Memory B cell (primary cell): ENCODE measurements around the gene USP10.

ENCODE experiments used
- ATAC-seq: fragments of 150-1000 bp; cut with Tn5 transposase; 2 replicates; pipeline ENCODE4 v1.10.0; 2021; ENCODE audit warnings: low read depth, mild to moderate bottlenecking, moderate library complexity
- DNase-seq, 2 donors: peaks; one replicate each; pipeline ENCODE4 v3.0.0; 2022; ENCODE audit warnings: low spot score in 2 of 2
- H3K27ac Mint-ChIP-seq: one replicate; pipeline ENCODE4 v1.8.0; 2022; ENCODE audit warnings: mild to moderate bottlenecking, moderate library complexity, mixed read lengths
- H3K27me3 Mint-ChIP-seq: one replicate; pipeline ENCODE4 v1.8.0; 2022; ENCODE audit warnings: mixed read lengths
- H3K36me3 Mint-ChIP-seq: one replicate; pipeline ENCODE4 v1.8.0; 2022; ENCODE audit warnings: mild to moderate bottlenecking, mixed read lengths
- H3K4me1 Mint-ChIP-seq: one replicate; pipeline ENCODE4 v1.8.0; 2022; ENCODE audit warnings: mixed read lengths
- H3K4me3 Mint-ChIP-seq: one replicate; pipeline ENCODE4 v1.8.0; 2022; ENCODE audit warnings: mild to moderate bottlenecking, moderate library complexity, mixed read lengths
- H3K9me3 Mint-ChIP-seq: one replicate; pipeline ENCODE4 v1.8.0; 2022; ENCODE audit warnings: mixed read lengths

USP10 gene

DNA sequence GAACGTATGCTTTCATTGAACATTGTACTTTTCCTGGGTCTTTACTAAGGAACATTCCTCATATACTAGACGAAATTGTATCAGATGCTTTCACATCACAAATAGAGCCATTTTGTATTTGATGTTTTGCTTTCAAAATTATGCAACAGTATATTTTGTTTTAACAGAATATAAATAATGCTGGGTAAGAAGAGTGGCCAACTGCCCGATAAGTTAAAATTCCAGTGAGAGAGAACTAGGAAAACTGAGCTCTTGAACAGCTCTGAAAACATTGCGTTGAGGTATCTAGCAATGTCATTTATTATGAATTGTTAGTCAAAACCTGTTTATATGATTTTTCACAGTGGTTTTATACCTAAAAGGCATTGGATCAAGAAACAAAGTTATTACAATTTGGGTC lies 50.8 kb downstream of the USP10 start:
- Mint-ChIP-seq H3K4me1 (peaks cover 38% of the 10 kb centered on the region), H3K27ac (peak overlapping the region; percentile 91), H3K4me3 (no peak overlapping the region), H3K27me3 (no peaks in the 10 kb centered on the region), H3K36me3 (peaks cover 3% of the 10 kb centered on the region), H3K9me3 (no peaks in the 10 kb centered on the region)
- no peak for ATAC-seq
- no peak for DNase-seq

GRCh38 chr16:84751241-84751640 lies 51.4 kb downstream of the USP10 start:
- H3K9me3 Mint-ChIP-seq: no peaks in the 10 kb centered on the region
- peak in 1 of 2 donors; percentile 39 for DNase-seq
- H3K4me3 Mint-ChIP-seq: peak overlapping the region; percentile 47
- peak overlapping the region; percentile 91 for H3K27ac Mint-ChIP-seq
- H3K27me3 Mint-ChIP-seq: no peaks in the 10 kb centered on the region
- peaks cover 5% of the 10 kb centered on the region for H3K36me3 Mint-ChIP-seq
- peaks cover 43% of the 10 kb centered on the region for H3K4me1 Mint-ChIP-seq
- ATAC-seq: peak; percentile 86

DNA sequence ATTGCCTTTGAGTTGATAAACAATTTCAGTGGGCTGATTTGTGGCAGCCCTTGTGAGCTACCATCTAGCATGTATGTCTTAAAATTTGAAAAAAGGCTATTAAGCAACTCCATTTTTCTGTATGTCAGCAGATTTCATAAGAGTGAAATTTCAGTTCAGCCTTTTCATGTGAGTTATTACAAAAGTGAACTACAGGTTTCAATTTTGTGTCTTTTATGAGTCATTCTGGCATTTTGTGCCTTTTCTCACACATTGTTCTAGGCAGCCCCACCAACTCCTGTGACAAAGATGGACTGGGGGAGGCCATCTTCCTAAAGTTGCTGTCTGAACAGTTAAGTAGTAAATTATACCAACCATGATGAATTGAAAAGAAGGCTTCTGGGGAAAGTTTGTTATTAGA lies 52.1 kb downstream of the USP10 start:
- H3K27ac Mint-ChIP-seq: peak overlapping the region; percentile 91
- peaks cover 5% of the 10 kb centered on the region for H3K36me3 Mint-ChIP-seq
- DNase-seq (no peak), ATAC-seq (no peak)
- peaks cover 44% of the 10 kb centered on the region for H3K4me1 Mint-ChIP-seq
- H3K9me3 Mint-ChIP-seq: no peaks in the 10 kb centered on the region
- no peaks in the 10 kb centered on the region for H3K27me3 Mint-ChIP-seq
- H3K4me3 Mint-ChIP-seq: no peak overlapping the region

DNA sequence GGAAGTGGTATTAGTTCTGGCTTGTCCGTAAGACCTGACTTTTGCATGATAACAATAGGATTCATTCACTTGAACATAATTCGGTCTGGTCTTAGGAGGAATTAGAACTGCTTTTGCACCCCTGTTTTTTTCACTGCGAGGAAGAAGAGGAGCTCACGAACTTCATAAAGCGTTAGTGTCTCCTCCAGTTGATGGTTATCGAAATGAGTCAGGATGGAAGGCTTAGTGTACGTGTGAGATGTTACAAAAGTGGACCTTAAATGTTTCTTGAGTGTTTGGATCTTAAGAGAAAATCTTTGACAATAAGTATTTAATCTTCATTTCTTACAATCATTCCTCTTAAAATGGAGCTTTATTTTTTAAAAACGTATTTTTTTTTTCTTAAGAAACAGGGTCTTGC lies 52.8 kb downstream of the USP10 start:
- Mint-ChIP-seq H3K4me3 (no peak overlapping the region), H3K9me3 (no peaks in the 10 kb centered on the region), H3K36me3 (peaks cover 5% of the 10 kb centered on the region), H3K27ac (peak overlapping the region; percentile 91), H3K4me1 (peaks cover 47% of the 10 kb centered on the region), H3K27me3 (no peaks in the 10 kb centered on the region)
- ATAC-seq (no peak), DNase-seq (no peak)

DNA sequence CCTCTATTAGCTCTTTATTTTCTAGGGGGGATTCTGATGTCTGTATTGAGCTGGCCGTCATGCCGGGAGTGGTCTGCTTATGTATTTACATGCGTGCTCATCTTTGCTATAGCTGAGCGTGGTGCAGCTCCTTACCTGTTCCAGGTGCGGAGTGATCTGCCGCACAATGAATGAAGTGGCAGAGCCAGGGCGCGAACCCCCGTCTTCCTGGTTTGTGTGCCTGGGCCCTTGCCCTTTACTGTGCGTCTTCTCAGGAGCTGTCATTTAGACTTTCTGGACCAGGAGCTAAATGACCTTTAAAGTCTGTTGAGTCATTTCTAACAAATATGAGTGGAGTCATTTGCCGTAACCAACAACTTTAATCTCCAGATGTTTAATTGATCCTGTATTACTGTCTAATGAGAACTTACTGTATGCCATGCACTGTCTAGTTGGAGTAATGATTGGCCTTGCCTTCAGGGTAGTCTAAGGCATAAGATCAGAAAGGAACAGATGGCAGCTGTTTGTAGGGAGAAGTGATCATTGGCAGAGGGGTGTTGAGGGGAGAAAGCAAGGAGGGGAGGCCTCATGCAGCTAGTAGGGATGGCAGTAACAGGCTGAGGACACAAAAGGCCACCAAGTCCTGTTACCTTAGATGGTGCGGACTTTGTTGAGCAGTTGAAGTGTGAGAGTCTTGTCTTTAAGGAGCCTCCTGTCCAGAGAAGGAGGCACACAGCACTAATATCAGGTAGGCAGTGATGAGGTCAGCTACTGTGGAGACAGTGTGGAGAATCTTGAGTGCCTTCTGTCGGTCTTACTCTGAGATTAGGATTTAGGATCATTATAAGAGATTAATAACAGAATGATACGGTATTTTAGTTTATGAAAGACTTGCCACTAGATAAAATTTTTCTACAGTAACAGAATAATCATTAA lies 53.9 kb downstream of the USP10 start:
- Mint-ChIP-seq H3K27ac (peak overlapping the region; percentile 23), H3K27me3 (no peaks in the 10 kb centered on the region), H3K4me3 (no peak overlapping the region), H3K36me3 (peaks cover 7% of the 10 kb centered on the region), H3K9me3 (no peaks in the 10 kb centered on the region), H3K4me1 (peaks cover 49% of the 10 kb centered on the region)
- no peak for ATAC-seq
- no peak for DNase-seq

DNA sequence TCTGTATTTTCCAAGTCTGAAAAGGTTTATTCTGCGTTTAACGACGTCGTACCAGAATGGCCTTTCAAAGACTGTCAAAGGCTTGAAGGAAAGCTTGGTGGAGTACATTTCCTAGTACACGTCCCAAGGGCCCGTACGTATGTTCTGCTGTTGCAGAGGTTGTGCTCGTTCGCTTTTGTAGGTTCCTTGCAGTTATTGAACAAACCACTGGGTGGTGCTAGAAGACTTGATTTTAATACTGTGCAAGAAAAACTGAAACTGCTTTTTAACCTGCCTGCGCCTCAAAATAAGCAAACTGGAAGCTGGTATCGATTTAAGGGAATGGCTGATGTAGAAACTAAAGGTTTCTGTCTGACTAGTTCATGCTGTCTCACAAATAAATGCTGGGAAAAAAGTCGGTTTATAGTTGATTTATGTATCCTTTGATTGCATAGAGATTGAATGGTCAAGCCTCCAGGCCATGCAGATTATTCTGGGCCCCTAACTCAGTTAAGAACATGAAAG lies 54.6 kb downstream of the USP10 start:
- Mint-ChIP-seq H3K4me3 (no peak overlapping the region), H3K36me3 (peaks cover 7% of the 10 kb centered on the region), H3K9me3 (no peaks in the 10 kb centered on the region), H3K27ac (peak overlapping the region; percentile 23), H3K27me3 (no peaks in the 10 kb centered on the region), H3K4me1 (peaks cover 53% of the 10 kb centered on the region)
- peak; percentile 72 to 82 for DNase-seq
- peak; percentile 72 for ATAC-seq

DNA sequence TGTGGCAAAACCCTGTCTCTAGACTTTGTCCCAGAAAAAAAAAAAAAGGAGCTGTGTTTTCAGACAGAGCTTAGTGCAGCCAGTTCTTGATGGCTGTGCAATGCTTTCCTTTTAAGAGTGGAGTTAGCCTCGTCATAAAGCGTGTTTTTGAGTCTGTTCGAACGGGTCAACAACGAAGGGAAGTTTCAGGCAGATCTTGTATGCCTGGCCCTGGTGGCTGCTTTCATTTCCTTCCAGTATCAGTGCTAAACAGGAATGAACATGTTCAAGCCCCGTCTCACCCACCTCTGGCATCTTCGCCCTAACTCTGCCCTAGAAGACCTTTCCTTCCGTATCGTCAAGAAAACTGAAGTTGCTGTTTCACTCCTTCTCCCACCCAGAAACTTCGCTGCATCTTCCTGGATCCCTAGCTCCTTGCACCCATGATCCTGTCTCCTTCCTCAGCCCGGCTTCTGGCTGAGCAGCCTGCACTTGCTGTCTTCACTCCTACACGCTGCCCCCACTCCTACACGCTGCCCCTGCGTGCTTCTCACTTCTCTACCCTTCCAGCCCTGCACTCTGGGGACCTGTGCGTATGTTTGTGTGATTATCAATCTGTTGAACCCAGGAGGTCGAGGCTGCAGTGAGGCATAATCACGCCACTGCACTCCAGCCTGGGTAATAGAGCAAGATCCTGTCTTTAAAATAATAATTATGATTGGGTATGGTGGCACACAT lies 55.3 kb downstream of the USP10 start:
- Mint-ChIP-seq H3K4me1 (peaks cover 50% of the 10 kb centered on the region), H3K4me3 (peak overlapping the region; percentile 44), H3K27ac (peak overlapping the region; percentile 75), H3K36me3 (peaks cover 7% of the 10 kb centered on the region), H3K9me3 (no peaks in the 10 kb centered on the region), H3K27me3 (no peaks in the 10 kb centered on the region)
- no peak for ATAC-seq
- DNase-seq: no peak

DNA sequence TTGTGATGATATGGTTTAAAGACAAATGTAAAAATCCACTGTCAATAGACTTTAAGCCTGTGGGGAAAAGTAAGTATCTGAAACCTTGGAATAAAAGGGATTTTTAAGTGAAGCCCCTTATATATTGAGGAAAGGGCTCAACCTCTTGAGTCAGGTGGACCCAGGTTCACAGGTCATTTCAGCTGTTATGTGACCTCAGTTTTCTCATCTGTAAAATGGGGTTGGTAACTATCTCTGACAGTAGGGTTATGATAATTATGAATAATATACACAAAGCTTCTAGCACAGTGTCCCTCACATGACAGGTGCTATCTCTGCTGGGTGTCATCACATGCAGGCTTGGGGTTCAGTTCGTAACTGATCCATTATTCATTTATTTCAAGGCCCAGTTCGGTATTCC lies 57.0 kb downstream of the USP10 start:
- Mint-ChIP-seq H3K9me3 (no peaks in the 10 kb centered on the region), H3K36me3 (peaks cover 16% of the 10 kb centered on the region), H3K27ac (no peak overlapping the region), H3K4me3 (no peak overlapping the region), H3K4me1 (peaks cover 43% of the 10 kb centered on the region), H3K27me3 (no peaks in the 10 kb centered on the region)
- ATAC-seq (no peak), DNase-seq (no peak)

- DNase-seq: no peak
- no peaks in the 10 kb centered on the region for H3K9me3 Mint-ChIP-seq
- no peak for ATAC-seq
- no peak overlapping the region for H3K27ac Mint-ChIP-seq
- peaks cover 19% of the 10 kb centered on the region for H3K36me3 Mint-ChIP-seq
- H3K4me3 Mint-ChIP-seq: no peak overlapping the region
- H3K27me3 Mint-ChIP-seq: no peaks in the 10 kb centered on the region
- peaks cover 33% of the 10 kb centered on the region for H3K4me1 Mint-ChIP-seq
Observed at GRCh38 chr16:84758627-84759026, 58.8 kb downstream of the USP10 start.

DNA sequence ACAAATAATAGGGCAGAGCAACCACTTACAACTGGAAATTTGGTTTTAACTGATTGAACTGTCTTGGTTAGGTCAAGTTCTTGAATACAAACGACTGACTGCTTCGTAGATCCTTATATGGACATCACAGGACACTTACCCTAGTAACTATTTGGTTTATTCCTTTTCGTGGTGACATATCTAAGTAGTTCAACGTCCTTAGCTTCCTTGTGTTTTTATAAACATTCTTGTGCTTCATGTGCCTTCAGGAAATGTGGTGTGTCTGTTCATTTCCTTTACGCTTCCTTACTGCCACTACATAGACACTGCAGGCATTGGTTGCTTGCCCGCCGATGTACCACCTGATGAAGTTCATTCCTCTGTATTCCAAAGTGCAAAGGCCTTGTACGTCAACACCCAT lies 59.3 kb downstream of the USP10 start:
- H3K36me3 Mint-ChIP-seq: peaks cover 23% of the 10 kb centered on the region
- no peak overlapping the region for H3K4me3 Mint-ChIP-seq
- ATAC-seq: no peak
- H3K4me1 Mint-ChIP-seq: peaks cover 29% of the 10 kb centered on the region
- no peaks in the 10 kb centered on the region for H3K9me3 Mint-ChIP-seq
- H3K27ac Mint-ChIP-seq: peak overlapping the region; percentile 5
- H3K27me3 Mint-ChIP-seq: no peaks in the 10 kb centered on the region
- DNase-seq: no peak

- no peaks in the 10 kb centered on the region for H3K27me3 Mint-ChIP-seq
- H3K9me3 Mint-ChIP-seq: no peaks in the 10 kb centered on the region
- no peak for ATAC-seq
- H3K36me3 Mint-ChIP-seq: peaks cover 29% of the 10 kb centered on the region
- no peak overlapping the region for H3K27ac Mint-ChIP-seq
- H3K4me3 Mint-ChIP-seq: no peak overlapping the region
- peaks cover 24% of the 10 kb centered on the region for H3K4me1 Mint-ChIP-seq
- no peak for DNase-seq
Observed at GRCh38 chr16:84759906-84760305, 60.1 kb downstream of the USP10 start.

GRCh38 chr16:84761448-84762368 lies 61.9 kb downstream of the USP10 start:
- Mint-ChIP-seq H3K27ac (peak overlapping the region; percentile 51), H3K27me3 (no peaks in the 10 kb centered on the region), H3K36me3 (peaks cover 32% of the 10 kb centered on the region), H3K9me3 (no peaks in the 10 kb centered on the region), H3K4me1 (peaks cover 13% of the 10 kb centered on the region), H3K4me3 (no peak overlapping the region)
- DNase-seq: no peak
- no peak for ATAC-seq

GRCh38 chr16:84763164-84763563 lies 63.4 kb downstream of the USP10 start:
- Mint-ChIP-seq H3K9me3 (no peaks in the 10 kb centered on the region), H3K36me3 (peaks cover 40% of the 10 kb centered on the region), H3K4me1 (peaks cover 9% of the 10 kb centered on the region)

More at GRCh38 chr16:84763164-84763563, 63.4 kb downstream of the USP10 start:
- no peak overlapping the region for H3K27ac Mint-ChIP-seq
- DNase-seq (no peak), ATAC-seq (no peak)
- no peak overlapping the region for H3K4me3 Mint-ChIP-seq
- no peaks in the 10 kb centered on the region for H3K27me3 Mint-ChIP-seq
